HepG2 (cell line): ENCODE measurements around the gene HOXD12. TPM values are rescaled to one million over a fixed set of nuclear protein-coding genes. Genes with fewer than 3 reads are reported as not detected.

ENCODE experiments used
- DPF2 ChIP-seq: sonication (generic); formaldehyde crosslinking; IDR thresholded peaks from 2 replicates; pipeline ENCODE4 v1.4.0; 2020; ENCODE audit warnings: mild to moderate bottlenecking, low read depth, missing genetic modification reagents, borderline replicate concordance
- KDM5A ChIP-seq: fragments of 200-600 bp; sonication (generic); IDR thresholded peaks from 2 replicates; pipeline ENCODE4 v1.7.0; 2018; ENCODE audit warnings: antibody characterized with exemption, mild to moderate bottlenecking, low read length, borderline replicate concordance
- MYC ChIP-seq: sonication (generic); formaldehyde crosslinking; IDR thresholded peaks from 2 replicates; pipeline ENCODE4 v1.9.0; 2021; ENCODE audit warnings: missing genetic modification reagents, borderline replicate concordance
- PHF8 ChIP-seq: sonication (generic); formaldehyde crosslinking; IDR thresholded peaks from 2 replicates; pipeline ENCODE4 v1.5.0; 2020; ENCODE audit warnings: missing genetic modification reagents
- PTBP1 ChIP-seq: fragments of 200-400 bp; formaldehyde crosslinking; IDR thresholded peaks from 2 replicates; pipeline ENCODE4 v1.6.1; 2018; ENCODE audit warnings: low read length, low read depth; ENCODE audit not compliant: poor library complexity, severe bottlenecking
- TAF1 ChIP-seq: sonication (generic); formaldehyde crosslinking; IDR thresholded peaks from 2 replicates; pipeline ENCODE4 v1.4.0; 2020; ENCODE audit warnings: missing genetic modification reagents
- YEATS2 ChIP-seq: sonication (generic); formaldehyde crosslinking; IDR thresholded peaks from 2 replicates; pipeline ENCODE4 v1.4.0; 2020; ENCODE audit warnings: missing genetic modification reagents, borderline replicate concordance
- ZBED4 ChIP-seq: sonication (generic); formaldehyde crosslinking; IDR thresholded peaks from 2 replicates; pipeline ENCODE4 v1.4.0; 2020; ENCODE audit warnings: missing genetic modification reagents, borderline replicate concordance
- ZBTB33 ChIP-seq: sonication (generic); formaldehyde crosslinking; IDR thresholded peaks from 2 replicates; pipeline ENCODE4 v1.4.0; 2020; ENCODE audit warnings: missing genetic modification reagents
- ZNF142 ChIP-seq: sonication (generic); formaldehyde crosslinking; IDR thresholded peaks from 2 replicates; pipeline ENCODE4 v1.4.0; 2020; ENCODE audit warnings: missing genetic modification reagents
- ZNF362 ChIP-seq: sonication (generic); formaldehyde crosslinking; IDR thresholded peaks from 2 replicates; pipeline ENCODE4 v1.4.0; 2020; ENCODE audit warnings: missing genetic modification reagents, mild to moderate bottlenecking, borderline replicate concordance
- ZNF549 ChIP-seq: sonication (generic); formaldehyde crosslinking; IDR thresholded peaks from 2 replicates; pipeline ENCODE4 v1.5.0; 2020; ENCODE audit warnings: missing genetic modification reagents
- ZNF7 ChIP-seq: IDR thresholded peaks from 2 replicates; pipeline ENCODE4 v1.6.1; 2016; ENCODE audit warnings: missing biosample characterization, missing genetic modification reagents
- ZSCAN25 ChIP-seq: sonication (generic); formaldehyde crosslinking; IDR thresholded peaks from 2 replicates; pipeline ENCODE4 v1.8.0; 2022; ENCODE audit warnings: mild to moderate bottlenecking, missing genetic modification reagents
- polyA plus RNA-seq, 8 experiments: library from polyadenylated mRNA; depleted of rRNA in 3 of 8; stranded (reverse) in 7 of 8; unstranded in 1 of 8; fragments of >200 nt; fragmentation: Illumina TruSeq in 4 of 8; extraction: Trizol in 4 of 8; gene quantifications; 2 replicates each; pipeline versions ENCODE4 v1.2.1 to v1.2.3, GENCODE V29; 2011 to 2016; ENCODE audit warnings: low read depth in 4 of 8, missing spikeins in 1 of 8, mixed read lengths in 1 of 8; ENCODE audit not compliant: insufficient read depth in 1 of 8
- total RNA-seq, 5 experiments: library from RNA; depleted of rRNA; stranded (reverse); fragments of >200 nt; fragmentation: Illumina TruSeq; extraction: Trizol; gene quantifications; 2 replicates each; pipeline ENCODE4 v1.2.3, GENCODE V29; 2016; ENCODE audit warnings: low read depth in 1 of 5

The HOXD12 gene
- total and polyA plus RNA-seq, 2 of the 13 experiments (the other 11 are each of a cell fraction or from before 2014, with no cell fraction given) = not detected

GRCh38 chr2:176088048-176088936 is 11.3 kb upstream of the HOXD12 start (continued):
- no peak for TF ChIP-seq DPF2
- TF ChIP-seq ZNF142 (CRISPR knock-in tag) = 0 out of 2 replicates have a peak, but pooled peaks have one; percentile 54
- TF ChIP-seq ZNF7 = no peak
- TF ChIP-seq ZBED4 (CRISPR knock-in tag) = no peak
- TF ChIP-seq PHF8 (CRISPR knock-in tag) = peak; percentile 58
- no peak for TF ChIP-seq KDM5A
- TF ChIP-seq ZNF362 = no peak
- TF ChIP-seq ZNF549 = no peak
- peak; percentile 22; the same call in 1 of the 2 replicates for TF ChIP-seq MYC
- no peak for TF ChIP-seq PTBP1
- TF ChIP-seq YEATS2 (CRISPR knock-in tag) = 0 out of 2 replicates have a peak, but pooled peaks have one; percentile 33
- TF ChIP-seq ZBTB33 (CRISPR knock-in tag) = no peak
- 0 out of 2 replicates have a peak, but pooled peaks have one; percentile 17 for TF ChIP-seq TAF1
- TF ChIP-seq ZSCAN25 (CRISPR knock-in tag) = 0 out of 2 replicates have a peak, but pooled peaks have one; percentile 38
